Neural cell (in vitro differentiated cells): Measurements from ENCODE around the gene CDH4. TPM values are rescaled to one million over a fixed set of nuclear protein-coding genes. Genes with fewer than 3 reads are reported as not detected.

ENCODE experiments used
- H2AFZ ChIP-seq: fragments of 200-600, 300-800 bp; sonication (generic), shearing (Covaris generic); 2 replicates; pipeline ENCODE4 v1.6.0; 2014; ENCODE audit warnings: low read depth, mild to moderate bottlenecking, antibody characterized with exemption, low read length, moderate library complexity
- H3F3A ChIP-seq: fragments of 200-600 bp; shearing (Covaris generic); 2 replicates; pipeline ENCODE4 v1.6.1; 2016; ENCODE audit warnings: mild to moderate bottlenecking, moderate library complexity, mixed read lengths, antibody characterized with exemption, low read length; ENCODE audit not compliant: insufficient read depth, poor library complexity, severe bottlenecking
- H3K27ac ChIP-seq: fragments of 200-600, 300-800 bp; sonication (generic), shearing (Covaris generic); 2 replicates; pipeline ENCODE4 v1.5.1; 2014; ENCODE audit warnings: mild to moderate bottlenecking, low read length, moderate library complexity
- H3K27me3 ChIP-seq: fragments of 300-800, 200-600 bp; sonication (generic), shearing (Covaris generic); 2 replicates; pipeline ENCODE4 v1.6.0; 2014; ENCODE audit warnings: mild to moderate bottlenecking, low read depth, low read length, moderate library complexity; ENCODE audit not compliant: insufficient read depth
- H3K36me3 ChIP-seq: fragments of 300-800, 200-600 bp; sonication (generic), shearing (Covaris generic); 2 replicates; pipeline ENCODE4 v1.5.1; 2014; ENCODE audit warnings: mild to moderate bottlenecking, antibody characterized with exemption, low read length, moderate library complexity; ENCODE audit not compliant: insufficient read depth
- H3K4me2 ChIP-seq: fragments of 300-800, 200-600 bp; sonication (generic), shearing (Covaris generic); 2 replicates; pipeline ENCODE4 v1.6.0; 2014; ENCODE audit warnings: mild to moderate bottlenecking, low read length
- H3K4me3 ChIP-seq: fragments of 300-800, 200-600 bp; sonication (generic), shearing (Covaris generic); 2 replicates; pipeline ENCODE4 v1.5.1; 2014; ENCODE audit warnings: mild to moderate bottlenecking, low read length, moderate library complexity
- H3K79me2 ChIP-seq: fragments of 200-600 bp; shearing (Covaris generic); replicated peaks from 2 replicates; pipeline ENCODE4 v1.6.0; 2014; ENCODE audit warnings: mild to moderate bottlenecking, low read length, moderate library complexity; ENCODE audit not compliant: insufficient read depth
- H3K9ac ChIP-seq: fragments of 300-800, 200-600 bp; sonication (generic), shearing (Covaris generic); 2 replicates; pipeline ENCODE4 v1.6.1; 2016; ENCODE audit warnings: mild to moderate bottlenecking, low read length, mixed read lengths
- H3K9me2 ChIP-seq: fragments of 200-600 bp; shearing (Covaris generic); 2 replicates; pipeline ENCODE4 v1.6.1; 2016; ENCODE audit warnings: mild to moderate bottlenecking, low read length, mixed read lengths; ENCODE audit not compliant: insufficient read depth
- H3K9me3 ChIP-seq: fragments of 200-600, 300-800 bp; sonication (generic), shearing (Covaris generic); 2 replicates; pipeline ENCODE4 v1.6.1; 2016; ENCODE audit warnings: mild to moderate bottlenecking, mixed run types, low read length, moderate library complexity, mixed read lengths
- H4K20me1 ChIP-seq: fragments of 200-600 bp; shearing (Covaris generic); 2 replicates; pipeline ENCODE4 v1.6.1; 2016; ENCODE audit warnings: mild to moderate bottlenecking, mixed run types; ENCODE audit not compliant: insufficient read depth
- EP300 ChIP-seq: fragments of 450-650 bp; conservative IDR thresholded peaks from 2 replicates; pipeline ENCODE4 v1.6.1; 2014; ENCODE audit warnings: antibody characterized with exemption, mild to moderate bottlenecking, moderate library complexity; ENCODE audit not compliant: poor library complexity, severe bottlenecking
- EZH2 ChIP-seq: fragments of 200-600, 300-800 bp; shearing (Covaris generic), sonication (generic); IDR thresholded peaks from 2 replicates; pipeline ENCODE4 v1.6.1; 2014; ENCODE audit warnings: antibody characterized with exemption, low read length, borderline replicate concordance, mild to moderate bottlenecking; ENCODE audit not compliant: insufficient read depth, poor library complexity, severe bottlenecking
- MXI1 ChIP-seq: fragments of 450-650 bp; conservative IDR thresholded peaks from 2 replicates; pipeline ENCODE4 v1.6.1; 2014; ENCODE audit warnings: antibody characterized with exemption, mild to moderate bottlenecking; ENCODE audit not compliant: poor library complexity, severe bottlenecking
- POLR2AphosphoS5 ChIP-seq: IDR thresholded peaks from 2 replicates; pipeline ENCODE4 v1.6.1; 2012
- RAD21 ChIP-seq: fragments of 450-650 bp; conservative IDR thresholded peaks from 2 replicates; pipeline ENCODE4 v1.6.1; 2014; ENCODE audit warnings: antibody characterized with exemption, mild to moderate bottlenecking, moderate library complexity
- SMC3 ChIP-seq: fragments of 450-650 bp; conservative IDR thresholded peaks from 2 replicates; pipeline ENCODE4 v1.6.1; 2014; ENCODE audit warnings: antibody characterized with exemption, mild to moderate bottlenecking, moderate library complexity; ENCODE audit not compliant: poor library complexity
- TAF1 ChIP-seq: IDR thresholded peaks from 2 replicates; pipeline ENCODE4 v1.6.1; 2012; ENCODE audit warnings: low read depth
- polyA plus RNA-seq: library from polyadenylated mRNA; depleted of rRNA; stranded (reverse); fragments of >200 nt; gene quantifications from 2 replicates; pipeline ENCODE4 v1.2.3, GENCODE V29; 2014
- TF ChIP-seq, protein P1 (sequence below): fragments of 450-650 bp; IDR thresholded peaks from 2 replicates; pipeline ENCODE4 v1.5.1; 2014; ENCODE audit warnings: antibody characterized with exemption, mild to moderate bottlenecking, moderate library complexity; ENCODE audit not compliant: poor library complexity, severe bottlenecking
- TF ChIP-seq, protein P2 (sequence below): IDR thresholded peaks from 2 replicates; pipeline ENCODE4 v1.6.1; 2012; ENCODE audit warnings: borderline replicate concordance

The CDH4 gene
- polyA plus RNA-seq, 1 donor from 2014 or later: 24.6 TPM

DNA sequence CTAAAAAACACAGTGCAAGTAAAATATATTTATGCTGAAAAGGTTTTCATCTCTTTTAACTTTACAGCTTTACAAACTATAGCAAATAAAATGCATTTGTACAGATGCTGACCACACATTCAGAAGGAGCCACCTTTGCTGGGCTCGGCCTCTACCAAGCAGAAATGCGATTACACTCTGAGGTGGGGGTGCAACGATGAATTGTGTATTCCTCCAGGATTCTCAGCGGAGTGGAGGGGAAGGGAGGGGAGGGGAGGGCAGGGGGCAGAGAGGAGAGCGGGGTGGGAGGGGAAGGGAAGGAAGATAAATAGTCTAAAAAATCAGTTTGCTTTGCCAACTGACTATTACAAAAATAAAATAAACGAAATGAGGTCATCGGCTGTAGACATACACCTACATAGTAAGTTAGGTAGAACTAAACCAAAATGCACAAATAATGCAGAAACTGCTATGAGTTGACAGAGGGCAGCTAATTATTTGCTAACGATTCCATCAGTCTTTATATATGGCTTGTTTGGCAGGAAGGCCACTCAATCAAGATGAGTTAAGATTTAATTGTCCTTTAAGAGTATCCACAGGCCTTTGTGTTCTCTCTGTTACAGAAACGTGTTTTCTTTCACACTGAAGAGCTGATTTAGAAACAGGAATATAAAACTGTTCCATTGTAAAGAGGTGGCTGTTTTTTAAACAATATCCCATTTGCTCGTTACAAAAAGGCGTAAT lies 723.5 kb downstream of the CDH4 start:
- Histone ChIP-seq H3K4me3 (no peak overlapping the region), H3K9me3 (no peaks in the 10 kb centered on the region), H3K9ac (no peak overlapping the region), H3F3A (no peaks in the 10 kb centered on the region), H4K20me1 (no peaks in the 10 kb centered on the region), H3K36me3 (peaks cover 8% of the 10 kb centered on the region), H3K27ac (no peak overlapping the region), H3K27me3 (no peaks in the 10 kb centered on the region), H2AFZ (no peak overlapping the region), H3K9me2 (no peaks in the 10 kb centered on the region), H3K4me2 (no peak overlapping the region), H3K79me2 (no peaks in the 10 kb centered on the region)
- TF ChIP-seq, protein P1, sequence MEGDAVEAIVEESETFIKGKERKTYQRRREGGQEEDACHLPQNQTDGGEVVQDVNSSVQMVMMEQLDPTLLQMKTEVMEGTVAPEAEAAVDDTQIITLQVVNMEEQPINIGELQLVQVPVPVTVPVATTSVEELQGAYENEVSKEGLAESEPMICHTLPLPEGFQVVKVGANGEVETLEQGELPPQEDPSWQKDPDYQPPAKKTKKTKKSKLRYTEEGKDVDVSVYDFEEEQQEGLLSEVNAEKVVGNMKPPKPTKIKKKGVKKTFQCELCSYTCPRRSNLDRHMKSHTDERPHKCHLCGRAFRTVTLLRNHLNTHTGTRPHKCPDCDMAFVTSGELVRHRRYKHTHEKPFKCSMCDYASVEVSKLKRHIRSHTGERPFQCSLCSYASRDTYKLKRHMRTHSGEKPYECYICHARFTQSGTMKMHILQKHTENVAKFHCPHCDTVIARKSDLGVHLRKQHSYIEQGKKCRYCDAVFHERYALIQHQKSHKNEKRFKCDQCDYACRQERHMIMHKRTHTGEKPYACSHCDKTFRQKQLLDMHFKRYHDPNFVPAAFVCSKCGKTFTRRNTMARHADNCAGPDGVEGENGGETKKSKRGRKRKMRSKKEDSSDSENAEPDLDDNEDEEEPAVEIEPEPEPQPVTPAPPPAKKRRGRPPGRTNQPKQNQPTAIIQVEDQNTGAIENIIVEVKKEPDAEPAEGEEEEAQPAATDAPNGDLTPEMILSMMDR: no peak
- TF ChIP-seq MXI1: no peak
- TF ChIP-seq EP300: no peak
- no peak for TF ChIP-seq RAD21
- TF ChIP-seq POLR2AphosphoS5: no peak

DNA sequence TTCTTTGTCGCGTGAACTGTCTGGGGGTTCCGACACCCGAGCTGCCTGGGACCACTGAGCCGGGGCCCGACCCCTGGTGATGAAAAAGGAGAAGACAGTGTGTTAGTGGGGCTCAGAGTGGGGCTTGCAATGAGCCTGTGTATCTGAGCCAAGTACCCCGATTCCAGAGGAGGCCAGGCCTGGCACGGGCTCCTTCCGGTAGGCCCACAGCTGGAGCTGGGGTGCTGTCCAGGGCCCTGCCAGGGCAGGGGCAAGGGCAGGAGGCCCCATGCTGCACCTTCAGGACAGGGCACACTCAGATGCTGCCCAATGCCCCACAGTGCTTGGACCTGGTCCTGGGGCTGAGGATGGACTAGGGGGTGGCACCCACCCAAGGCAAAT lies 724.2 kb downstream of the CDH4 start:
- Histone ChIP-seq H3K36me3 (peaks cover 8% of the 10 kb centered on the region), H3K4me2 (no peak overlapping the region), H3K27me3 (no peaks in the 10 kb centered on the region), H3K79me2 (no peaks in the 10 kb centered on the region), H3K4me3 (no peak overlapping the region), H3K9me2 (no peaks in the 10 kb centered on the region), H2AFZ (no peak overlapping the region), H4K20me1 (no peaks in the 10 kb centered on the region), H3F3A (no peaks in the 10 kb centered on the region), H3K9ac (no peak overlapping the region), H3K9me3 (no peaks in the 10 kb centered on the region), H3K27ac (no peak overlapping the region)
- no peak for TF ChIP-seq TAF1
- no peak for TF ChIP-seq EP300
- TF ChIP-seq EZH2: no peak
- TF ChIP-seq MXI1: no peak
- TF ChIP-seq, protein P2, sequence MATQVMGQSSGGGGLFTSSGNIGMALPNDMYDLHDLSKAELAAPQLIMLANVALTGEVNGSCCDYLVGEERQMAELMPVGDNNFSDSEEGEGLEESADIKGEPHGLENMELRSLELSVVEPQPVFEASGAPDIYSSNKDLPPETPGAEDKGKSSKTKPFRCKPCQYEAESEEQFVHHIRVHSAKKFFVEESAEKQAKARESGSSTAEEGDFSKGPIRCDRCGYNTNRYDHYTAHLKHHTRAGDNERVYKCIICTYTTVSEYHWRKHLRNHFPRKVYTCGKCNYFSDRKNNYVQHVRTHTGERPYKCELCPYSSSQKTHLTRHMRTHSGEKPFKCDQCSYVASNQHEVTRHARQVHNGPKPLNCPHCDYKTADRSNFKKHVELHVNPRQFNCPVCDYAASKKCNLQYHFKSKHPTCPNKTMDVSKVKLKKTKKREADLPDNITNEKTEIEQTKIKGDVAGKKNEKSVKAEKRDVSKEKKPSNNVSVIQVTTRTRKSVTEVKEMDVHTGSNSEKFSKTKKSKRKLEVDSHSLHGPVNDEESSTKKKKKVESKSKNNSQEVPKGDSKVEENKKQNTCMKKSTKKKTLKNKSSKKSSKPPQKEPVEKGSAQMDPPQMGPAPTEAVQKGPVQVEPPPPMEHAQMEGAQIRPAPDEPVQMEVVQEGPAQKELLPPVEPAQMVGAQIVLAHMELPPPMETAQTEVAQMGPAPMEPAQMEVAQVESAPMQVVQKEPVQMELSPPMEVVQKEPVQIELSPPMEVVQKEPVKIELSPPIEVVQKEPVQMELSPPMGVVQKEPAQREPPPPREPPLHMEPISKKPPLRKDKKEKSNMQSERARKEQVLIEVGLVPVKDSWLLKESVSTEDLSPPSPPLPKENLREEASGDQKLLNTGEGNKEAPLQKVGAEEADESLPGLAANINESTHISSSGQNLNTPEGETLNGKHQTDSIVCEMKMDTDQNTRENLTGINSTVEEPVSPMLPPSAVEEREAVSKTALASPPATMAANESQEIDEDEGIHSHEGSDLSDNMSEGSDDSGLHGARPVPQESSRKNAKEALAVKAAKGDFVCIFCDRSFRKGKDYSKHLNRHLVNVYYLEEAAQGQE: no peak
- no peak for TF ChIP-seq POLR2AphosphoS5
- TF ChIP-seq RAD21: no peak
- no peak for TF ChIP-seq SMC3
- TF ChIP-seq, protein P1: no peak
